Measurements from ENCODE around the gene NDUFB1.
A peak's percentile ranks its signal among the peaks of the same experiment; 100 is the strongest.

Gene NDUFB1

GRCh38 chr14:92135269-92135668 lies 13.8 kb upstream of the NDUFB1 start:
- Histone ChIP-seq H3K9ac (ENCODE audit: low read length) (no peak overlapping the region), H3K27ac (ENCODE audit: low read length) (no peak overlapping the region), H4K20me1 (ENCODE audit: insufficient read depth, low read length) (no peaks in the 10 kb centered on the region), H3K4me1 (ENCODE audit: low read length) (no peaks in the 10 kb centered on the region), H3K9me2 (replicated peaks; ENCODE audit: insufficient read depth, low read length) (no peaks in the 10 kb centered on the region), H3K4me3 (ENCODE audit: low read length) (no peak overlapping the region), H3K27me3 (replicated peaks; ENCODE audit: insufficient read depth, low read length) (no peaks in the 10 kb centered on the region), H3K79me2 (ENCODE audit: low read length) (no peaks in the 10 kb centered on the region), H2AFZ (ENCODE audit: low read length) (no peak overlapping the region), H3K4me2 (ENCODE audit: low read depth, low read length) (no peak overlapping the region), H3K9me3 (replicated peaks; ENCODE audit: insufficient read depth, low read length) (no peaks in the 10 kb centered on the region), H3F3A (ENCODE audit: insufficient read depth, low read length) (no peaks in the 10 kb centered on the region), H3K36me3 (replicated peaks; ENCODE audit: insufficient read depth, low read length) (no peaks in the 10 kb centered on the region)
- DNase-seq = no peak
- TF ChIP-seq EZH2phosphoT487 (IDR thresholded peaks at IDR 0.05; ENCODE audit: low read length) (no peak), EZH2 (optimal IDR thresholded peaks at IDR 0.05; ENCODE audit: low read depth, low read length) (no peak), CTCF (IDR thresholded peaks at IDR 0.05; ENCODE audit: low read length) (peak; percentile 36)

GRCh38 chr14:92134456-92134855 lies 12.9 kb upstream of the NDUFB1 start:
- no peak overlapping the region for H2AFZ ChIP-seq (ENCODE audit: low read length)
- no peaks in the 10 kb centered on the region for H3K36me3 ChIP-seq (replicated peaks; ENCODE audit: insufficient read depth, low read length)
- H3K4me1 ChIP-seq (ENCODE audit: low read length) = no peaks in the 10 kb centered on the region
- H3F3A ChIP-seq (ENCODE audit: insufficient read depth, low read length) = no peaks in the 10 kb centered on the region
- no peaks in the 10 kb centered on the region for H4K20me1 ChIP-seq (ENCODE audit: insufficient read depth, low read length)
- H3K27me3 ChIP-seq (replicated peaks; ENCODE audit: insufficient read depth, low read length) = no peaks in the 10 kb centered on the region
- TF ChIP-seq EZH2phosphoT487 (IDR thresholded peaks at IDR 0.05; ENCODE audit: low read length) (no peak), EZH2 (optimal IDR thresholded peaks at IDR 0.05; ENCODE audit: low read depth, low read length) (no peak), CTCF (IDR thresholded peaks at IDR 0.05; ENCODE audit: low read length) (no peak)
- 0 out of 2 replicates have a peak, but pooled peaks cover 4% of the 10 kb centered on the region for H3K79me2 ChIP-seq (ENCODE audit: low read length)
- no peak overlapping the region for H3K27ac ChIP-seq (ENCODE audit: low read length)
- no peak overlapping the region for H3K4me3 ChIP-seq (ENCODE audit: low read length)
- no peaks in the 10 kb centered on the region for H3K9me2 ChIP-seq (replicated peaks; ENCODE audit: insufficient read depth, low read length)
- H3K4me2 ChIP-seq (ENCODE audit: low read depth, low read length) = no peak overlapping the region
- no peak for DNase-seq
- no peak overlapping the region for H3K9ac ChIP-seq (ENCODE audit: low read length)
- no peaks in the 10 kb centered on the region for H3K9me3 ChIP-seq (replicated peaks; ENCODE audit: insufficient read depth, low read length)

- TF ChIP-seq EZH2 (optimal IDR thresholded peaks at IDR 0.05; ENCODE audit: low read depth, low read length) (no peak), CTCF (IDR thresholded peaks at IDR 0.05; ENCODE audit: low read length) (no peak)
- DNase-seq = no peak
- no peaks in the 10 kb centered on the region for H3K36me3 ChIP-seq (replicated peaks; ENCODE audit: insufficient read depth, low read length)
- H3K27me3 ChIP-seq (replicated peaks; ENCODE audit: insufficient read depth, low read length) = no peaks in the 10 kb centered on the region
- peak overlapping the region; percentile 52; the same call in 1 of the 2 replicates for H3K4me2 ChIP-seq (ENCODE audit: low read depth, low read length)
- no peaks in the 10 kb centered on the region for H3K9me2 ChIP-seq (replicated peaks; ENCODE audit: insufficient read depth, low read length)
- H4K20me1 ChIP-seq (ENCODE audit: insufficient read depth, low read length) = no peaks in the 10 kb centered on the region
- H3K4me1 ChIP-seq (ENCODE audit: low read length) = 0 out of 2 replicates have a peak, but pooled peaks cover 6% of the 10 kb centered on the region
- H3K79me2 ChIP-seq (ENCODE audit: low read length) = peaks cover 40% of the 10 kb centered on the region
- peak overlapping the region; percentile 85 for H3K4me3 ChIP-seq (ENCODE audit: low read length)
- no peak overlapping the region; the same call in 1 of the 2 replicates for H3K27ac ChIP-seq (ENCODE audit: low read length)
- peak overlapping the region; percentile 97 for H3K9ac ChIP-seq (ENCODE audit: low read length)
- no peaks in the 10 kb centered on the region for H3K9me3 ChIP-seq (replicated peaks; ENCODE audit: insufficient read depth, low read length)
- peaks cover 12% of the 10 kb centered on the region for H3F3A ChIP-seq (ENCODE audit: insufficient read depth, low read length)
- no peak overlapping the region for H2AFZ ChIP-seq (ENCODE audit: low read length)
Measured at GRCh38 chr14:92122761-92123160, 1.3 kb upstream of the NDUFB1 start.
